Activated CD4-positive, alpha-beta T cell treated with anti-CD3 and anti-CD28 coated beads, Interleukin-2, amount 10 ng/mL, durations not matched to agents 7 days and 5 days (primary cell): ENCODE measurements around the gene DPH6. TPM values are rescaled to one million over a fixed set of nuclear protein-coding genes. Genes with fewer than 3 reads are reported as not detected.
"Not testable (repeated sequence)": the region's sequence is repeated elsewhere in the genome, so short reads cannot be mapped to it uniquely, and the experiment has no call there.

ENCODE experiments used
- CTCF ChIA-PET: fragments of 350-600 bp; sonication (Branson Sonifier 250); formaldehyde crosslinking; loops from one replicate; lab custom pipeline; 2021; ENCODE audit warnings: antibody characterized with exemption; lab: Charles Lee
- POLR2A ChIA-PET: fragments of 350-600 bp; sonication (Branson Sonifier 250); formaldehyde crosslinking; loops from one replicate; lab custom pipeline; 2021; ENCODE audit warnings: antibody characterized with exemption; lab: Charles Lee
- DNase-seq: peaks from one replicate; pipeline ENCODE4 v3.0.0-alpha.2; 2020
- H3K27ac Mint-ChIP-seq: one replicate; pipeline ENCODE4 v1.8.0; 2021; ENCODE audit warnings: mild to moderate bottlenecking, moderate library complexity, mixed read lengths
- H3K27me3 Mint-ChIP-seq: one replicate; pipeline ENCODE4 v1.8.0; 2021; ENCODE audit warnings: mixed read lengths
- H3K36me3 Mint-ChIP-seq: one replicate; pipeline ENCODE4 v1.8.0; 2021; ENCODE audit warnings: low read depth, mixed read lengths
- H3K4me1 Mint-ChIP-seq: one replicate; pipeline ENCODE4 v1.8.0; 2021; ENCODE audit warnings: mixed read lengths
- H3K4me3 Mint-ChIP-seq: one replicate; pipeline ENCODE4 v1.8.0; 2021; ENCODE audit warnings: mild to moderate bottlenecking, moderate library complexity, mixed read lengths
- H3K9me3 Mint-ChIP-seq: one replicate; pipeline ENCODE4 v1.8.0; 2021; ENCODE audit warnings: mixed read lengths
- total RNA-seq, 2 experiments: library from RNA; stranded (reverse); gene quantifications; one replicate each; pipeline ENCODE4 v1.2.3, GENCODE V29; 2021

Gene DPH6
- total RNA-seq, 2 experiments from 2014 or later = 8.8 to 13.9 TPM

DNA sequence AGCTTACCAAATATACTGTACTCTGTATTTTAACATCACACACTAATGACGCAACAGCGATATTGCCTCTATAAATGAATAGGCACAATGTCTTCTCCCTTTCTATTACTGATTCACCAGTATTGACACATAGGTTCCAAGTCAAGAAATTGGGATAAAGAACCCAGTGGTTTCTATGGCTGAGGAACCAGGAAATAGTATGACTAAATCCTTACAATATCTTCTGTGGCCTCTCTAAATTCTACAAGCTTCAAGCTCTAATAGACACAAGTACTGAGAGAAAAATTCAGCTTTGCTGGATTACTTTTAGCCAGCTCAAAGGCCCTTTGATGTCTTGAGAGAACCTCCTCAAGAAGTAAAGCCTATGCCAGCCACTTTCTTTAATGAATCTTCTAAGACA, 162.5 kb downstream of the DPH6 start:
- Mint-ChIP-seq H3K9me3 (no peaks in the 10 kb centered on the region), H3K27me3 (no peaks in the 10 kb centered on the region), H3K4me1 (no peaks in the 10 kb centered on the region), H3K36me3 (peaks cover 2% of the 10 kb centered on the region), H3K4me3 (no peak overlapping the region), H3K27ac (no peak overlapping the region)
- CTCF ChIA-PET = no interaction called here
- POLR2A ChIA-PET = no interaction called here
- DNase-seq = no peak

DNA sequence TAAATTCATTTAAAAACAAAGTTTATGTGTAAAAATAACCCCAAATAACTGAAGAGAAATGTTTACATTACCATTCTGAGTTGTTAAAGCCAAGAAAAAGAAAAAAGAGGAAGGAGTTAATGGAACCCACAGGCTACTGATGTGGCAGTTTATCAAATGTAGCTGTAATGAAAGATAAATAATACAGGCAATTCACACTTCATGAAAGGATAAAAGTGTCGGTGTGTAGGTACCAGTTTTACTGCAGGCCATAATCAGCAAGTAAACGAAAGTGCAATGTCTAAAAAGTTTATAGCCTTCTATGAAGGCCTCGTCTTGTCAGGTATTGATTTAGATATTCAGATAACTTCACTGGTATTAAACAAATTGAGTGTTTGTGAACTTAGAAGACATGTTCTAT, 164.6 kb downstream of the DPH6 start:
- Mint-ChIP-seq H3K36me3 (peaks cover 4% of the 10 kb centered on the region), H3K9me3 (no peaks in the 10 kb centered on the region), H3K27me3 (no peaks in the 10 kb centered on the region), H3K4me3 (no peak overlapping the region), H3K4me1 (no peaks in the 10 kb centered on the region), H3K27ac (no peak overlapping the region)
- no peak for DNase-seq
- ChIA-PET CTCF (no interaction called here), POLR2A (no interaction called here)

DNA sequence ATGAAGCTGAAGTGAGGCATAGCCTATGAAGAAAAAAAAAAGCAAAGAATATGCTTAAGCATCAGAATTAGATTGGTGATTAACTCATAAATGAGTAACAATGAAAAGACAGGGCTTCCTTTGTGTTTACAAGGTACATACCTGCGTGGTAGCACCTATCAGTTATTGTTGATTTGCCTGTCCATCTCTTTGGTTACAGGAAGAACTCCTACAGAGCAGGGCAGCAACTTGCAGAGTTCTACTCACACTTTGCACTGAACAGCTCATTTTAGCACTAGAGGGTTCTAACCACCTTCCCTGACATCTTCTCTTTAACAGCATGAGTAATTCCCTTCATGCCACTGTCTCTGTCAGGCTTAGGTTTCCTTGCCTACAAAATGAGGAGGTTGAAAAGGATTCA, 166.0 kb downstream of the DPH6 start:
- no peak overlapping the region for H3K27ac Mint-ChIP-seq
- peaks cover 4% of the 10 kb centered on the region for H3K36me3 Mint-ChIP-seq
- no peak overlapping the region for H3K4me3 Mint-ChIP-seq
- no peaks in the 10 kb centered on the region for H3K27me3 Mint-ChIP-seq
- DNase-seq = no peak
- H3K9me3 Mint-ChIP-seq = no peaks in the 10 kb centered on the region
- CTCF ChIA-PET = no interaction called here
- H3K4me1 Mint-ChIP-seq = no peaks in the 10 kb centered on the region
- POLR2A ChIA-PET = no interaction called here

- H3K27me3 Mint-ChIP-seq, H3K4me1 Mint-ChIP-seq, H3K36me3 Mint-ChIP-seq, CTCF ChIA-PET, H3K9me3 Mint-ChIP-seq, H3K4me3 Mint-ChIP-seq, DNase-seq, POLR2A ChIA-PET, H3K27ac Mint-ChIP-seq: not testable (repeated sequence)
Observed at GRCh38 chr15:35378454-35378853, 167.5 kb downstream of the DPH6 start.

- Mint-ChIP-seq H3K27me3 (no peaks in the 10 kb centered on the region), H3K36me3 (peaks cover 4% of the 10 kb centered on the region), H3K4me3 (no peak overlapping the region), H3K4me1 (no peaks in the 10 kb centered on the region), H3K9me3 (no peaks in the 10 kb centered on the region), H3K27ac (no peak overlapping the region)
- POLR2A ChIA-PET = no interaction called here
- DNase-seq = no peak
- CTCF ChIA-PET = no interaction called here
Observed at GRCh38 chr15:35376707-35377106, 169.3 kb downstream of the DPH6 start.

GRCh38 chr15:35374661-35375060, 171.3 kb downstream of the DPH6 start:
- no peaks in the 10 kb centered on the region for H3K4me1 Mint-ChIP-seq
- POLR2A ChIA-PET = no interaction called here
- CTCF ChIA-PET = no interaction called here
- H3K27me3 Mint-ChIP-seq = no peaks in the 10 kb centered on the region
- DNase-seq = no peak
- peaks cover 2% of the 10 kb centered on the region for H3K36me3 Mint-ChIP-seq
- H3K9me3 Mint-ChIP-seq = no peaks in the 10 kb centered on the region
- no peak overlapping the region for H3K27ac Mint-ChIP-seq
- no peak overlapping the region for H3K4me3 Mint-ChIP-seq

GRCh38 chr15:35362195-35362829, 183.7 kb downstream of the DPH6 start:
- Mint-ChIP-seq H3K4me3 (no peak overlapping the region), H3K4me1 (no peaks in the 10 kb centered on the region), H3K27ac (no peak overlapping the region), H3K36me3 (no peaks in the 10 kb centered on the region), H3K27me3 (no peaks in the 10 kb centered on the region), H3K9me3 (peaks cover 44% of the 10 kb centered on the region)
- POLR2A ChIA-PET = no interaction called here
- no peak for DNase-seq
- CTCF ChIA-PET = no interaction called here

DNA sequence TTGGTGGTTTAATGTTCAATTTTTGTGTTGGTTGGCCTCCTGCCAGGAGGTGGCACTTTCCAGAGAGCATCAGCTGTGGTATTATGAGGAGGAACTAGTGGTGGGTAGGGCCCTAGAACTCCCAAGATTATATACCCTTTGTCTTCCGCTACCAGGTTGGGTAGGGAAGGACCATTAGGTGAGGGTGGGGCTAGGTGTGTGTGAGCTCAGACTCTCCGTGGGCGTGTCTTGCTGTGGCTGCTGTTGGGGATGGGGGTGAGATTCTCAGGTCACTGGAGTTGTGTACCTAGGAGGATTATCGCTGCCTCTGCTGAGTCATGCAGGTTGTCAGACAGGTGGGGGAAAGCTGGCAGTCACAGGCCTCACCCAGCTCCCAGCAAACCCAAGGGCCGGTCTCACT, 187.1 kb downstream of the DPH6 start:
- Mint-ChIP-seq H3K27me3 (no peaks in the 10 kb centered on the region), H3K36me3 (no peaks in the 10 kb centered on the region), H3K4me1 (no peaks in the 10 kb centered on the region), H3K27ac (no peak overlapping the region), H3K9me3 (peaks cover 49% of the 10 kb centered on the region), H3K4me3 (no peak overlapping the region)
- ChIA-PET POLR2A (no interaction called here), CTCF (no interaction called here)
- no peak for DNase-seq

DNA sequence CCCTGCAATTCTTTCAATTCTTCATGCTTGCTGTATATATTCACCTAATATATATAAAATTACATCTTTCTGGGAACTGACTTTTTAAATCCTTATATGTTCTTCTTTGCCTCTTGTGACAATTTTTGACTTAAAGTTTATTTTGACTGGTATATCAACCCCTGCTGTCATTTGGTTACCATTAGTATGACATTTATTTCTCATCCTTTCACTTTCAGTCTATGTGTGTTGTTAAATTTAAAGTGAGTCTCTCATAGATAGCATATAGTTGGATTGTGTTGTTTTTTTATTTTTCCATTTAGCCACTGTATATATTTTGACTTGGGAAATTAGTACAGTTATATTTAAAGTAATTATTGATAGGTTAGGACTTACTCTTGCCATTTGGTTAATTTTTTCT, 194.9 kb downstream of the DPH6 start:
- H3K9me3 Mint-ChIP-seq = peaks cover 10% of the 10 kb centered on the region
- POLR2A ChIA-PET = no interaction called here
- CTCF ChIA-PET = interaction anchor here (0.6 kb wide), 1 partner anchor 712 kb away, joined by 4 read pairs; no protein-coding TSS in a partner anchor

DNA sequence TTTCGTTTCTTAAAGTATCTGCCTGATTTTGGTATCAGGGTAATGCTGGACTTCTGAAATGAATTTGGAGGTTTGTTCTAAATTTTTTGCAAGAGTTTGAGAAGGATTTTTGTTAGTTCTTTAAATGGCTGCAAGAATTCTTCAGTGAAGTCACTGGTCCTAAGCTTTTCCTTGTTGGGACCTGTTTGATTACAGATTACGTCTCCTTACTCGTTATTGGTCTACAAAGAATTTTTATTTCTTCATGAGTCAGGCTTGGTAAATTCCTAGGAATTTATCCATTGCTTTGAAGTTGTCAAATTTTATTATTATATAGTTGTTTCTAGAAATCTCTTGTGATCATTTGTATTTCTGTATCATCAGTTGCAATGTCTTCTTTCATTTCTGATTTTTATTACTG, 196.0 kb downstream of the DPH6 start:
- H3K4me3 Mint-ChIP-seq = no peak overlapping the region
- no peak for DNase-seq
- H3K9me3 Mint-ChIP-seq = peaks cover 5% of the 10 kb centered on the region
- H3K36me3 Mint-ChIP-seq = no peaks in the 10 kb centered on the region
- POLR2A ChIA-PET = interaction anchor here (0.7 kb wide), 1 partner anchor 22 kb away, joined by 3 read pairs; no protein-coding TSS in a partner anchor
- CTCF ChIA-PET = no interaction called here
- no peak overlapping the region for H3K27ac Mint-ChIP-seq
- H3K27me3 Mint-ChIP-seq = peaks cover 2% of the 10 kb centered on the region
- no peaks in the 10 kb centered on the region for H3K4me1 Mint-ChIP-seq

More for the DNA sequence above, 194.9 kb downstream of the DPH6 start:
- Mint-ChIP-seq H3K27ac (no peak overlapping the region), H3K4me1 (no peaks in the 10 kb centered on the region), H3K36me3 (no peaks in the 10 kb centered on the region), H3K27me3 (peaks cover 2% of the 10 kb centered on the region), H3K4me3 (no peak overlapping the region)
- DNase-seq = no peak

DNA sequence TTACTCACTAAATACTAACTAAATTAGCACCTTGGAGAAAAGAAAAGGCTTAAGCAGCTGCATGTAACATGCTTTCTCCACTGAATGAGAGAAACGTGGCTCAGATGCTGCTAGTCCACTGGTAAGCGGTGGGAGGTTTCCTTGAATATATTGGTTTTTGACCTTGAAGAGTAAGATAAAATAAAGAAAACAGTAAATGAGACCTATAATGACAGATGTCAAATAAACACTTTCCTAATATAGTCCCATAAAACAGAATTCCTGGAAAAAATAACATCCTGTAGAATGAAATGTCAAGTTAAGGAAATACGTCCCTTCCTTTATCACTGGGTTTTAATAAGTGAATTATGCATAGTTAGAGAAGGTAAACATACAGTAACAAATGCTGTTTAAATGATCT, 215.0 kb downstream of the DPH6 start:
- Mint-ChIP-seq H3K9me3 (no peaks in the 10 kb centered on the region), H3K36me3 (no peaks in the 10 kb centered on the region), H3K4me3 (no peak overlapping the region), H3K27ac (no peak overlapping the region), H3K4me1 (no peaks in the 10 kb centered on the region), H3K27me3 (no peaks in the 10 kb centered on the region)
- ChIA-PET POLR2A (no interaction called here), CTCF (no interaction called here)
- DNase-seq = no peak

DNA sequence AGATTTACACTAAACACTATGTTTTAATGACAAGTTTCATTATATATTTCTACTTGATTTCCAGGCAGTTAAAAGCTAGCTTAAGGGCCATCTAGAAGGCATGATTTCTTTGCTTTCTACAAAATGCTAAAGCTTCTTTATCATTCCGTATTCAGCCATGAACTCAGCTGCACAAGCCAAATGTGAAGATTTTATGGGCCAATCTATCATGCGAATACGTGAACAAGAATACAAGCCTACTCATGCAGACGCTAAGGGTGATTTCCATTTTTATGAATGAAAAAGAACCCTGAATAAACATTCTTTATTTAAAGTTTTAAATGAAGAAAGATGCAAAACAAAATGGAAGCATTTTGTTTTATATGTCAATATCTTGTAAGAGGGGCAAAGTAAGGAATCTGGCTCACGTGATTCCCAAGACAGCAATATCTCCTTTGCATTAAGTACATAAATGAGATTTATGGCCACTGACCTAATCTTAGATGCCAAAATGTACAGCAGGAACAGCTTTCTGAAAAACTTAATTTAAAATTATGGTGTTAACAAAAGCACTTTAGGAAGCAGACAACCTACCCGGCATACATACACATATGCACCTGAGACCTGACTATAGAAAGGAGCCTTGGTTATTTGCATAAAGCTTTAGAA, 215.8 kb downstream of the DPH6 start:
- POLR2A ChIA-PET = no interaction called here
- H3K27ac Mint-ChIP-seq = no peak overlapping the region
- CTCF ChIA-PET = no interaction called here
- no peaks in the 10 kb centered on the region for H3K36me3 Mint-ChIP-seq
- no peaks in the 10 kb centered on the region for H3K4me1 Mint-ChIP-seq
- H3K27me3 Mint-ChIP-seq = no peaks in the 10 kb centered on the region
- no peak for DNase-seq
- H3K9me3 Mint-ChIP-seq = no peaks in the 10 kb centered on the region
- no peak overlapping the region for H3K4me3 Mint-ChIP-seq

DNA sequence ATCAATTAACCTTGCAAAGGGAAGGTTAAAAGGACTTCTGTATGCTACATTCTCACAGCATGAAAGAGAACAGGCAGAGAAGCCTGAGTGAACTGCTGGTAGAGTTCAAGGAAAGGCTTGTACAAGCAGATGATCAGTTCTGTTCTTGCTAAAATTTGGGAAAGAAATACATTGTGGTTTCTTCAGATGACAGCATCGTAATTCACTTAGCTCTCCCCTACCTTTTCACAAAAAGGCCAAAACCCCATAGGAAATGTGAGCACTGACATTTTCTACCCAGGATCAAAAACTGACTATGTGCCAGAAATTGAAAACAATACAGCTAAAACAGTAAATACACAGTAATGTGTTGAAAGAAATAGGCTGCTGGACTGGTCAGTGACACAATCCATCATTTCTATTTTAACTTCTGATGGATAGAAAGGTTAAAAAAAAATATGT, 216.4 kb downstream of the DPH6 start:
- POLR2A ChIA-PET = no interaction called here
- CTCF ChIA-PET = no interaction called here

DNA sequence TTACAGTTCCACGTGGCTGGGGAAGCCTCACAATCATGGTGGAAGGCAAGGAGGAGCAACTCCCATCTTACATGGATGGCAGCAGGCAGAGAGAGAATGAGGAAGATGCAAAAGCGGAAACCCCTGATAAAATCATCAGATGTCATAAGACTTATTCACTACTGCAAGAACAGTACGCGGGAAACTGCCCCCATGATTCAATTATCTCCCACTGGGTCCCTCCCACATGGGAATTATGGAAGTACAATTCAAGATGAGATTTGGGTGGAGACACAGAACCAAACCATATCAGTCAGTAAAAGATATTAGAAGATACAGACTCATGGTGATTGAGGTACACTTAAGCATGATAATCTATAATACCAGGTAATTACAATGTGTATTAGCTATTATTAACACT, 217.1 kb downstream of the DPH6 start:
- H3K27me3 Mint-ChIP-seq, POLR2A ChIA-PET, H3K9me3 Mint-ChIP-seq, CTCF ChIA-PET, DNase-seq, H3K4me1 Mint-ChIP-seq, H3K27ac Mint-ChIP-seq, H3K4me3 Mint-ChIP-seq, H3K36me3 Mint-ChIP-seq: not testable (repeated sequence)

More for the DNA sequence above, 216.4 kb downstream of the DPH6 start:
- H3K27me3 Mint-ChIP-seq = no peaks in the 10 kb centered on the region
- no peak for DNase-seq
- no peak overlapping the region for H3K4me3 Mint-ChIP-seq
- no peaks in the 10 kb centered on the region for H3K9me3 Mint-ChIP-seq
- no peak overlapping the region for H3K27ac Mint-ChIP-seq
- no peaks in the 10 kb centered on the region for H3K36me3 Mint-ChIP-seq
- H3K4me1 Mint-ChIP-seq = no peaks in the 10 kb centered on the region
